Heart right ventricle (tissue), 16 donors: ENCODE data around the gene B4GALNT2. TPM values are rescaled to one million over a fixed set of nuclear protein-coding genes. Genes with fewer than 3 reads are reported as not detected.

ENCODE experiments used
- ATAC-seq, 8 donors: fragments of 200-7000 bp; cut with Tn5 transposase; one replicate each; pipeline ENCODE4 v1.9.1; 2020; ENCODE audit warnings: mild to moderate bottlenecking in 8 of 8, moderate library complexity in 8 of 8, moderate number of reproducible peaks in 1 of 8
- DNase-seq, 2 donors: peaks; one replicate each; pipeline ENCODE4 v3.0.0-alpha.2; 2020
- H3K27ac ChIP-seq, 10 donors: fragments of 200-600 bp; sonication (generic) in 2 of 10; one replicate each; pipeline versions ENCODE4 v1.5.0 to v1.8.0; 2020 to 2022; ENCODE audit warnings: mild to moderate bottlenecking in 3 of 10
- H3K27me3 ChIP-seq, 7 donors: fragments of 200-600 bp; one replicate each; pipeline ENCODE4 v1.8.0; 2021 to 2022; ENCODE audit warnings: mild to moderate bottlenecking in 2 of 7
- H3K36me3 ChIP-seq, 9 donors: fragments of 200-600 bp; sonication (generic) in 1 of 9; one replicate each; pipeline versions ENCODE4 v1.5.0 to v1.8.0; 2020 to 2022; ENCODE audit warnings: mild to moderate bottlenecking in 2 of 9
- H3K4me1 ChIP-seq, 9 donors: fragments of 200-600 bp; sonication (generic) in 1 of 9; one replicate each; pipeline versions ENCODE4 v1.5.0 to v1.8.0; 2020 to 2022; ENCODE audit warnings: mild to moderate bottlenecking in 4 of 9
- H3K4me3 ChIP-seq, 10 donors: fragments of 200-600 bp; sonication (generic) in 2 of 10; one replicate each; pipeline versions ENCODE4 v1.5.0 to v1.8.0; 2020 to 2022; ENCODE audit warnings: mild to moderate bottlenecking in 7 of 10, moderate library complexity in 2 of 10
- H3K9me3 ChIP-seq, 11 donors: fragments of 200-600 bp in 10 of 11; sonication (generic) in 2 of 11; one replicate each; pipeline versions ENCODE4 v1.5.0 to v1.8.0; 2013 to 2022; ENCODE audit warnings: mild to moderate bottlenecking in 2 of 11, control low read depth in 1 of 11, moderate library complexity in 1 of 11
- WGBS, 2 donors: extraction: QIAGEN DNeasy Blood & Tissue Kit; methylation state at CpG; one replicate each; pipeline ENCODE4 v1.1.7; 2013; ENCODE audit warnings: inconsistent platforms in 1 of 2; 5-methylcytosine and 5-hydroxymethylcytosine counted together
- intact Hi-C, 10 donors: fragments of 100-400 bp; cut with DNase I; formaldehyde crosslinking; loops; one replicate each; pipeline versions ENCODE4 v1.11.1 to v1.14.2; 2022
- polyA plus RNA-seq, 2 donors: library from polyadenylated mRNA; stranded (reverse); fragments of 200-250 nt; gene quantifications; one replicate each; pipeline ENCODE4 v1.2.3, GENCODE V29; 2013
- total RNA-seq, 10 donors: library from RNA; stranded (reverse); fragmentation: NEBNext Ultra II Directional in 3 of 10; extraction: Animal tissue kit (Norgen Biotek cat#: 25700) in 3 of 10; gene quantifications; one replicate each; pipeline versions ENCODE4 v1.2.1 to v1.2.4, GENCODE V29; 2021 to 2023
- TF ChIP-seq, protein P1 (sequence below), 9 donors: fragments of 200-600 bp; sonication (generic) in 2 of 9; IDR thresholded peaks; one replicate each; pipeline versions ENCODE4 v1.5.0 to v1.8.0; 2021 to 2022; ENCODE audit warnings: antibody characterized with exemption in 9 of 9, mild to moderate bottlenecking in 5 of 9, moderate library complexity in 1 of 9
- donor health status: Arrhythmogenic right ventricular cardiomyopathy.
- donor health status: ischemic (EF 13 %, LVEDD 7.1; RV severe dilation, severe dysfunction).
- donor health status: healthy with polysubstance abuse.
- donor health status: DM: no; HTN: yes; CAD: no.
- donor health status: DM: no; HTN: no; CAD: no.
- donor health status: ischemic (EF 25% LVEDD 6.9; RV normal size, moderate dysfunction).
- donor health status: ischemic (EF 25% LVEDD 5.7; RV mildly dilated, moderate dysfunction).
- donor health status: healthy.
- donor health status: DM: yes; HTN: yes; CAD: no.
- donor health status: Ischemic cardiomyopathy.
- donor health status: ischemic (EF 35%, LVEDD 5.7; RV mildly dilated, moderate dysfunction).
- donor health status: nonischemic (EF 11% LVEDD 7.7; RV severe dilation, severe dysfunction).
- donor health status: DM: yes; HTN: yes; CAD: no.
- donor health status: PGD.
- donor health status: ischemic (EF 29% LVEDD 5.4; RV normal size, mild dysfunction).
- donor health status: nonischemic (EF 23%, LVEDD 6.1; RV moderate dilation, normal function).

B4GALNT2 gene
- total and polyA plus RNA-seq, 12 donors: 0.02 TPM; not detected in 10

DNA sequence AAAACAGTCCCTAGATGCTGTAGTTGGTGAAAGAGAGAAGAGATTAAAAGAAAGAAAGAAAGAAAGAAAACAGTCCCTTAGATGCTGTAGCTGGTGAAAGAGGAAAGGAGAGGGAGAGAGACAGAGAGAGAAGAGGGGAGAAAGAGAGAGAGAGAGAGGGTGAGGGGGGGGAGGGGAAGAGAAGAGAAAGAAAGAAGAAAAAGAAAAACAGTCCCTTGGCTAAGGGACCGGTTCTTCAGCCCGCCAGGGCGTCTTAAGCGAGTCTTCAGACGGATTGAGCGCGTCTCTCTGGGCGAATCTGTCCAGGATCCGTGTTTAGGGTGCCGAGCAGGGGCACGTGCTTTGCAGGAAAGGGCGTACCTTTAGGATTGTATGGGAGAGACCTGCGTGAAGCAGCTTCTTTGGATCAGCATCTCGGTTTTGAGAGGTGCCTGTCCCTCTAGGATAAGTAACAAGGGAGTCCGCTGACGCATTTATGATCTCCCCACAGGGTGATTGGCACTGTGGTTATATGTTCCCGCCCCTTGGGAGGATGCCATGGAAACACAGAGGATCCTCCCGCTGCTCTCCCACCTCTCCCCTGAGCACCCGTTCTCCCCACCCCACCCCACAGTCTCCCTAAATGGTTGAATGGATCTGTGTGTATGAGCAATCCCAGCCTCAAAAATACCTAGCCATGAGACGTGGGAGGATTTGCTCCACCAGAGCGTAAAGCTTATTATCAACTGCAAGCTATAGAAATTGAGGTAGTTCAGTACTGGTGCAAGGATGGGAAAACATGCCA is 61.1 kb downstream of the B4GALNT2 start:
- peak; percentile 20 to 52 for DNase-seq
- Histone ChIP-seq H3K36me3 (no peaks in the 10 kb centered on the region), H3K9me3 (no peaks in the 10 kb centered on the region), H3K4me3 (peak overlapping the region; percentile 67 to 92 (median 74)), H3K4me1 (peaks cover 0 to 22% (median 10%) of the 10 kb centered on the region in 9 donors), H3K27ac (peak overlapping the region in 8 of 10 donors; percentile 43 to 97 (median 90)), H3K27me3 (no peaks in the 10 kb centered on the region)
- intact Hi-C loops: loop anchor here in 5 of 10 donors (2.0 to 5.0 kb wide), 2 partner anchors 33 to 34 kb away; no protein-coding TSS in a partner anchor
- ATAC-seq: no peak
- TF ChIP-seq, protein P1, sequence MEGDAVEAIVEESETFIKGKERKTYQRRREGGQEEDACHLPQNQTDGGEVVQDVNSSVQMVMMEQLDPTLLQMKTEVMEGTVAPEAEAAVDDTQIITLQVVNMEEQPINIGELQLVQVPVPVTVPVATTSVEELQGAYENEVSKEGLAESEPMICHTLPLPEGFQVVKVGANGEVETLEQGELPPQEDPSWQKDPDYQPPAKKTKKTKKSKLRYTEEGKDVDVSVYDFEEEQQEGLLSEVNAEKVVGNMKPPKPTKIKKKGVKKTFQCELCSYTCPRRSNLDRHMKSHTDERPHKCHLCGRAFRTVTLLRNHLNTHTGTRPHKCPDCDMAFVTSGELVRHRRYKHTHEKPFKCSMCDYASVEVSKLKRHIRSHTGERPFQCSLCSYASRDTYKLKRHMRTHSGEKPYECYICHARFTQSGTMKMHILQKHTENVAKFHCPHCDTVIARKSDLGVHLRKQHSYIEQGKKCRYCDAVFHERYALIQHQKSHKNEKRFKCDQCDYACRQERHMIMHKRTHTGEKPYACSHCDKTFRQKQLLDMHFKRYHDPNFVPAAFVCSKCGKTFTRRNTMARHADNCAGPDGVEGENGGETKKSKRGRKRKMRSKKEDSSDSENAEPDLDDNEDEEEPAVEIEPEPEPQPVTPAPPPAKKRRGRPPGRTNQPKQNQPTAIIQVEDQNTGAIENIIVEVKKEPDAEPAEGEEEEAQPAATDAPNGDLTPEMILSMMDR (IDR thresholded peaks at IDR 0.05): no peak
- WGBS, 2 donors: 4 to 10% methylated on average over 21 of the region's 21 CpGs

- H3K9me3 ChIP-seq: no peaks in the 10 kb centered on the region
- ATAC-seq: no peak
- intact Hi-C loops: loop anchor here in 4 of 10 donors (5.0 kb wide), 1 partner anchor 33 kb away; no protein-coding TSS in a partner anchor
- H3K4me1 ChIP-seq: peaks cover 0 to 22% (median 10%) of the 10 kb centered on the region in 9 donors
- H3K27me3 ChIP-seq: no peaks in the 10 kb centered on the region
- WGBS, 2 donors: 65 to 67% methylated on average over 3 of the region's 3 CpGs
- H3K27ac ChIP-seq: peak overlapping the region in 1 of 10 donors; percentile 27
- H3K36me3 ChIP-seq: no peaks in the 10 kb centered on the region
- no peak for DNase-seq
- no peak overlapping the region for H3K4me3 ChIP-seq
- TF ChIP-seq, protein P1 (IDR thresholded peaks at IDR 0.05): no peak
These were observed 61.7 kb downstream of the B4GALNT2 start for GRCh38 chr17:49194297-49194607.

GRCh38 chr17:49195751-49196150 is 63.2 kb downstream of the B4GALNT2 start:
- Histone ChIP-seq H3K27ac (no peak overlapping the region), H3K27me3 (no peaks in the 10 kb centered on the region), H3K4me1 (peaks cover 0 to 24% (median 10%) of the 10 kb centered on the region in 9 donors), H3K4me3 (no peak overlapping the region), H3K9me3 (no peaks in the 10 kb centered on the region), H3K36me3 (no peaks in the 10 kb centered on the region)
- DNase-seq (no peak), ATAC-seq (no peak)
- intact Hi-C loops: no loop called here
- 88 to 89% methylated on average over 4 of the region's 4 CpGs for WGBS, 2 donors
- TF ChIP-seq, protein P1 (IDR thresholded peaks at IDR 0.05): no peak

- Histone ChIP-seq H3K36me3 (no peaks in the 10 kb centered on the region), H3K9me3 (no peaks in the 10 kb centered on the region), H3K4me1 (peaks cover 0 to 22% (median 7%) of the 10 kb centered on the region in 9 donors), H3K4me3 (no peak overlapping the region), H3K27me3 (no peaks in the 10 kb centered on the region), H3K27ac (no peak overlapping the region)
- no peak for DNase-seq
- ATAC-seq: no peak
- WGBS, 2 donors: 85 to 94% methylated on average over 3 of the region's 3 CpGs
- TF ChIP-seq, protein P1 (IDR thresholded peaks at IDR 0.05): no peak
- intact Hi-C loops: no loop called here
These were observed 64.0 kb downstream of the B4GALNT2 start for GRCh38 chr17:49196520-49196919.
